DND-41 (cell line): Measurements from ENCODE around the gene ARV1.

ENCODE experiments used
- CTCF ChIP-seq: IDR thresholded peaks from 2 replicates; pipeline ENCODE4 v1.5.1; 2012; ENCODE audit warnings: borderline replicate concordance, low read length, moderate library complexity, mild to moderate bottlenecking; ENCODE audit not compliant: poor library complexity, severe bottlenecking; ENCODE audit errors: extremely low read depth
- EZH2 ChIP-seq: IDR thresholded peaks from 3 replicates; pipeline ENCODE4 v1.6.1; 2012; ENCODE audit warnings: borderline replicate concordance, low read depth, mild to moderate bottlenecking, moderate library complexity, low read length, inconsistent platforms; ENCODE audit not compliant: severe bottlenecking

GRCh38 chr1:231035799-231036198 is 56.9 kb downstream of the ARV1 start:
- TF ChIP-seq EZH2 (no peak), CTCF (no peak)
